Measurements from ENCODE around the gene DAND5.
"Not testable (repeated sequence)": the region's sequence is repeated elsewhere in the genome, so short reads cannot be mapped to it uniquely, and the experiment has no call there.

DAND5 gene

GRCh38 chr19:12946092-12946721, 23.2 kb upstream of the DAND5 start:
- peak; percentile 23 to 62 for DNase-seq

DNA sequence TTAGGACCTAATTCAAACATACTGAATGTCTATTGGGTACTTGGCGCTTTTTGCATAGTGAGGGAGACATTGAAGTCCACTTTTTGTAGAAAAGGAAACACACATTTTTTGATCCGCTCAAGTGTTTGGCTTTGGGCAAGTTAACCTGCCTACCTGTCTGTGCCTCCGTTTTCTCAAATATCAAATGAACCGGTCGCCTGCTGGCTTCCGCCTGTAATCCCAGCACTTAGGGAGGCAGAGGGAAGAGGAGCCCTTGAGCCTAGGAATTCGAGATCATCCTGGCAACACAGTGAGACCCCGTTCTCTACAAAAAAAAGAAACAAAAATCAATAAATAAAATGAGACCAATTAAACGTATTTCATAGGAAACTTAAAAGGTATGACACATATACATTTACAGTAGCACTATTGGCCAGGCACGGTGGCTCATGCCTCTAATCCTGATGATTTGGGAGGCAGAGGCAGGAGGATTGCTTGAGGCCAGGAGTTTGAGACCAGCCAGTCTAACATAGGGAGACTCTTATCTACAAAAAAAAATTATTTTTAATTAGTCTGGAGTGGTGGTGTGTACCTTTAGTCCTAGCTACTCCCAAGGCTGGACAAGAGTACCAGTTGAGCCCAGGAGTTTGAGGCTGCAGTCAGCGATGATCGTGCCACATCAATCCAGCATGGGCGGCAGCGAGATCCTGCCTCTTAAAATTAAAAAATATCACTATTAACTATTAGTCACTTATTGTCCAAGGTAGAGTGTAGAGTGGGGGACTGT, 22.5 kb upstream of the DAND5 start:
- DNase-seq, result no peak

DNA sequence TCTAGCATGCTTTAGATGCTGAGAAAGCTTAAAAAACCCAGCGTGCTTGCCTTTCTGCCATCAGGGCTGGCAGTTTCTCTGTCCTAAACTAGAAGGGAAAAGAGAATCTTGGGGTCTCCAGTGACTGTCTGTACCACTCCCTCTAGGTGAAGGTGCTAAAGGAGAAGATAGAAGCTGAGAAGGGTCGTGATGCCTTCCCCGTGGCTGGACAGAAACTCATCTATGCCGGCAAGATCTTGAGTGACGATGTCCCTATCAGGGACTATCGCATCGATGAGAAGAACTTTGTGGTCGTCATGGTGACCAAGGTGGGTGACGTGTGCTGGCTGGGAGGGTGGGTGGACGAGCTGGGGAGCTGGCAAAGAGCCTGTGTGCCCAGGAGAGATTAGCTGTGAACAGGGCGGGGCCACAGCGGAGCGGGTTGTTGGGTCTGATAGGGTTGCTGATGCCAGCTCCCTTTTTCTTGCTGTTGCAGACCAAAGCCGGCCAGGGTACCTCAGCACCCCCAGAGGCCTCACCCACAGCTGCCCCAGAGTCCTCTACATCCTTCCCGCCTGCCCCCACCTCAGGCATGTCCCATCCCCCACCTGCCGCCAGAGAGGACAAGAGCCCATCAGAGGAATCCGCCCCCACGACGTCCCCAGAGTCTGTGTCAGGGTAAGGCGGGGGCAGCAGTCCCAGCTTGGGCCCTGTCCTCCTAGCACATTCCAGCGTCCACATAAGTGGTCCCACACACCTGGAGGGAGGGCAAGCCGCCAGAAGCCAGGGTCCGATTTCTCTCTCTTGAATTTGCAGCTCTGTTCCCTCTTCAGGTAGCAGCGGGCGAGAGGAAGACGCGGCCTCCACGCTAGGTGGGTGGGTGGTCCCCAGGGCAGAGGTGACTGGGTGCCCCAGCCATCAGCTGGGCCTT, 21.4 kb upstream of the DAND5 start:
- DNase-seq, result no peak

- DNase-seq, result no peak
Measured at GRCh38 chr19:12948612-12949362, 20.6 kb upstream of the DAND5 start.

DNA sequence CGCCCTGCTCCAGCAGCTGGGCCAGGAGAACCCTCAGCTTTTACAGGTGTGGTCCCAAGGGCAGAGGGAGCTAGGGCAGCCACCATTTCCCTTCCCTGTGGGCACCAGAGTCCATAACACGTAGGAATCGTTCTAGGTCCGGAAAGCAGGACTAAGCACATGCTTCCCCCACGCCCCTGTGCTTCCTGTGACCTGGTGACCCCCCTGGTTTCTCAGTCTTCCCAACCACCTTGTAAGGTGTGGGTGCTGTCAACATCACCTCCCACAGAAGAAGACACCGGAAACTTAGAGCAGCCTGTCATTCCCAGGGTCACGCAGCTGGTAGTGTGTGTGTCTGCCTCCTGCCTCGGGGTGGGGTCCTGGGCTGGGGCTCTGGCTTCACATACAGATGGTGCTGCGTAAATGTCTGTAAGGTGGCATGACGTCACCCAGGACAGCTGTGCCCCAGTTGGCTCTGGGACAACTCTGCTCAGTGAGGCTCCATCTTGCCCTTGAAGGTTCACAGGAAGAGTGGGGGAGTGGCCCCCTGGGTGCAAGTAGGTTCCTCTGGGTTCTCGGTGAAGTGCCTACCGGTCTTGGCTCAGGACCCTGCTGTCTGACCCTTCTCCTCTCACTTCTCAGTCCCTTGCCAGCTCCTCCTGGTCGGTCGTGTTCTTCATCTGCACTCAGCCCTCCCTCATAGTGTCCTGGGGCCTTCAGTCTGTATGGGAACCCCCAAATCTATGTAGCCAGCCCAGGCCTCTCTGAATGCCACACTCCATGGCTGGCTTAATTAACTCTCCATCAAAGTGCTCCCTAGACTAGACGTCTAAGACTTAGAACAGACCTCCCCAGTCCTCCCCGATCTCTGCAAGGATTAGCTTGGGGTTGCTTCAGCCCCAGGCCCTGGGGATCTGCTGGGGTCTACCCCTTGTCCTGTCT, 19.8 kb upstream of the DAND5 start:
- DNase-seq, result no peak

DNA sequence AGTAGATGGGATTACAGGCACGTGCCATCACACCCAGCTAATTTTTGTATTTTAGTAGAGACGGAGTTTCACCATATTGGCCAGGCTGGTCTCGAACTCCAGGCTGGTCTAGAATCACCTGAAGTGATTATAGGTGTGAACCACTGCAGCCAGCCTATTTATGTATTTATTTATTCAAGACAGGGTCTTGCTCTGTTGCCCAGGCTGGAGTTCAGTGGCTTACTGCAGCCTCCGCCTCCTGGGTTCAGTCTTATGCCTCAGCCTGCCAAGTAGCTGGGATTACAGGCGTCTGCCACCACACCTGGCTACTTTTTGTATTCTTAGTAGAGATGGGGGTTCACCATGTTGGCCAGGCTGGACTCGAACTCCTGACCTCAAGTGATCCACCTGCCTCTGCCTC, 17.3 kb upstream of the DAND5 start:
- not testable (repeated sequence) for DNase-seq

DNA sequence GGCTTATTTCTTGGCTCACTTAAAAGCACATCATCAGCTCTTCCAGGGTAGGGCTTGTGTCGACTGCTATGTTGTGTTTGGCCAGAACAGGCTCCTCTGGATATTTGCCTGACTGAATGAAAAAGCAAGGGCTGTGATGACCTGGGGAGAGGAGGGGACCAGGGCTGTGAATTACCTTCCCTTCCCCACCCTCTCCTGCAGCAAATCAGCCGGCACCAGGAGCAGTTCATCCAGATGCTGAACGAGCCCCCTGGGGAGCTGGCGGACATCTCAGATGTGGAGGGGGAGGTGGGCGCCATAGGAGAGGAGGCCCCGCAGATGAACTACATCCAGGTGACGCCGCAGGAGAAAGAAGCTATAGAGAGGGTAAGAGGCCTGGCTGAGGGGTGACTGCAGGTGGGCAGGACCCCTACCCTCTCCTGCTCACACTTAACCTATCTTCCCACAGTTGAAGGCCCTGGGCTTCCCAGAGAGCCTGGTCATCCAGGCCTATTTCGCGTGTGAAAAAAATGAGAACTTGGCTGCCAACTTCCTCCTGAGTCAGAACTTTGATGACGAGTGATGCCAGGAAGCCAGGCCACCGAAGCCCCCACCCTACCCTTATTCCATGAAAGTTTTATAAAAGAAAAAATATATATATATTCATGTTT, 16.8 kb upstream of the DAND5 start:
- DNase-seq, result peak in 1 of 2 donors; percentile 48

DNA sequence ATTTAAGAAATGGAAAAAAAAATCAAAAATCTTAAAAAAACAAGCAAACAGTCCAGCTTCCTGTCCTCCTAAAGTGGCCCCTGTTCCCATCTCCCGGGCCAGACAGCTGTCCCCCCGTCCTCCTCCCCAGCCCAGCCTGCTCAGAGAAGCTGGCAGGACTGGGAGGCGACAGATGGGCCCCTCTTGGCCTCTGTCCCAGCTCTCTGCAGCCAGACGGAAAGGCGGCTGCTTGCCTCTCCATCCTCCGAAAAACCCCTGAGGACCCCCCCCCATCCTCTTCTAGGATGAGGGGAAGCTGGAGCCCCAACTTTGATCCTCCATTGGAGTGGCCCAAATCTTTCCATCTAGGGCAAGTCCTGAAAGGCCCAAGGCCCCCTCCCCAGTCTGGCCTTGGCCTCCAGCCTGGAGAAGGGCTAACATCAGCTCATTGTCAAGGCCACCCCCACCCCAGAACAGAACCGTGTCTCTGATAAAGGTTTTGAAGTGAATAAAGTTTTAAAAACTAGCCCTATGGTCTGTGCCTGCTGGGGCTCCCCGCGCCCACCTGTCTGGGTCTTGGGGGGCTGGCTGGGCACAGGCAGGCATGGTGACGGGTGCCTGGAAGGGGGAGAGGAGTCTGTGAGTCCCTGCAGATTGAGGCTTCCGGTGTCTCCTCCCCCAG, 16.1 kb upstream of the DAND5 start:
- no peak for DNase-seq

DNA sequence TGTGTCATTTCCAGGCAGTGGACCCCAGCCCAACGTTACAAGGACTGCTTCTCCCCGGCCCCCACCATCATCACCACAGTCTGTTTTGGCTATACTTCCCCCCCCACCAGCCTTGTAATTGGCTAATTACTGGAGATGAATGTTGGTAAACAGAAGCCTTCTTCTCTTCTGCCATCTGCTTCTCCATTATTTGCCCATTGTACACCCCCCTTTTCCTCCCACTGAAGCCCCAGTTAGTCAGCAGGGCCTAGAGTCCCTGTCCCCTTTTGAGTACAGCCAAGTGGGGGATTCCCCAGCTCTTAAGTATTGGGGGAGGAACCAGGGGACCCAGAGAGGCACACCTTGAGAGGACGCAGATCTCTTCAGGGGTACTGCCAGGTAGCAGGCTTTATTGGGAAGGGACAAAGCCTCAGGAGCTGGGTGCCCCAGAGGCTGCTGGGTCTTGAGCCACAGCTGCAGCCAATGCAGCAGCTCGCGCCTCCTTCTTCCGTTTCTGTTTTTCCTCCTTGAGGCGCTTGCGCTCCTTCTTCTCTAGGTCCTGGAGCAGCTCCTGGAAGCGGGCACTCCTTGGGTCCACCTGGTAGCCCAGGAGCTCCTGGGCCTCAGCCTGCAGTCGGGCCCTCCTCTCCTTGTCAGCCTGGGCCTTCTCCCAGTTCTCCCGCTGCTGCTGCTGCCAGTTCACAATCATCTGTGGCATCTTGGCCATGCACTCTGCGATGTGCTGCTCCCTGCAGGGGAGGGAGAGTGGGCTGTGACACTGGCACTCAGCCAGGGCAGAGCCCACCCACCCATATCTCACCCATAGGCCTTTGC, 15.4 kb upstream of the DAND5 start:
- DNase-seq, result no peak

- DNase-seq, result no peak
Measured at GRCh38 chr19:12954612-12954962, 14.8 kb upstream of the DAND5 start.

GRCh38 chr19:12955575-12955974, 13.8 kb upstream of the DAND5 start:
- not testable (repeated sequence) for DNase-seq

DNA sequence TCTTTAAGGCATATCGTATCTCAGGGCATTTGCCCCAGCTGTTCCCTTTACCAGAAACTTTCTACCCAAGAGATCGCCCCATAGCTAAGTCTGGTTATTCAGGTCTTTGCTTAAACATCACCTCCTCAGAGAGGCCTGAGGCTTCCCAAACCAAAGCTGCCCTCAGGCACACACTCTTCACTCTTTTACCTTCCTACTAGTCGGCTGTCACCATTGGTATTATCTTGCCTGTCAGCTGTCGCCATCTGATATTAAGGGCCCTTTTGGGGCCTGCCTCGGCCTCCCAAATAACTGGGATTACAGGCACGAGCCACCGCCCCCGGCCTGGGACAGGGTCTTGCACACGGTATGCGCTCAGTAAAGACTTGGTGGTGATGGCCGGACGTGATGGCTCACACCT, 13.4 kb upstream of the DAND5 start:
- DNase-seq, result no peak

DNA sequence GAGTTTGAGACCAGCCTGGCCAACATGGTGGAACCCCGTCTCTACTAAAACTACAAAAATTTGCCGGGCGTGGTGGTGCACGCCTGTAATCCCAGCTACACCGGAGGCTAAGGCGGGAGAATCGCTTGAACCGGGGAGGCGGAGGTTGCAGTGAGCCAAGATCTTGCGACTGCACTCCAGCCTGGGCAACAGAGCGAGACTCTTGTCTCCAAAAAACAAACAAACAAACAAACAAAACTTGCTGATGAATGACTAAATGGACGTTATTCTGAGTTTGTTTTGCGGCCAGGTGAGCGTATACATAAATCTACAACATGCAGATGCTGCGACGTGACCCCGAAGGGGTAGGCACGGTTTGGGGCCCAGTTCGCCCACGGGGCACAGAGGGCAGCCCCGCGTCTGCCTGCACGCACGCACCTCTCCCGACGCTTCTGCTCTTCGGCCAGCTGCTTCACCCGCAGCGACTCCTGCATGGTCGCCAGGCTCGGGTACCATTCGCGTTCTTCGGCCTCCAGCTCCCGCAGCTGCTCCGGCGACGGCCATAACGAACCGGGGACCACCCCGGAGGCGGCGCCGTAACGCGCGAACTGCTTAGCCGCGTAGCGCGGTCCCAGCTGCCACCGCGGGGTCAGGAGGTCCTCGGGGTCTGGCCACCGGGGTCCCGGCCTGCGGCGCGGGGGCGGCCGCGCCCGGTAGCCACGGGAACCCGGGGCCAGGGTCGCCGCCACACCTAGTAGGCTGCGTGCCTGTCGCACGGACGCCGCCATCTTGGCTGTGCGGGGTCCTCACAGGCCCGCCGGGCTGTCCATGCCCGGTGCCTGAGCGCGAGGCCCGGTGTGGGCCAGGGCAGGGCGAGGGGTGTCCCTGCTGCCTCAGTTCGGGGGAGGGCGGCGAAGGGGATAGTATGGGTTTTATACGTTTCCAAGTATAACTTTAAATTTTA, 12.7 kb upstream of the DAND5 start, which contains the start of gene GADD45GIP1:
Gene GADD45GIP1, minus strand, starts transcription at position 778 of the 943 bp plus-strand sequence. Its CDS starts 11 bp downstream, at position 767.
- DNase-seq, result peak; percentile 77 to 86

GRCh38 chr19:12957389-12957952, 11.9 kb upstream of the DAND5 start:
- not testable (repeated sequence) for DNase-seq

DNA sequence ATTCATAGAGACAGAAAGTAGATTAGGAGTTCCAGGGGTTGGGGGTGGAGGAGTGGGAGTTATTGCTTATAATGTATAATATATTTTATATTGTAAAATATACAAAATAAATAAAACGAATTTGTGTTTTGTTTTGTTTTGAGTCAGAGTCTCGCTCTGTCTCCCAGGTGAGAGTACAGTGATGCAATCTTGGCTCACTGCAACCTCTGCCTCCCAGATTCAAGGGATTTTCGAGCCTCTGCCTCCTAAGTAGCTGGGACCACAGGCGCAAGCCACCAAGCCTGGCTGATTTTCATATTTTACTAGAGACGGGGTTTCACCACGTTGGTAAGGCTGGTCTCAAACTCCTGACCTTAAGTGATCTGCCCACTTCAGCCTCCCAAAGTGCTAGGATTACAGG, 9.9 kb upstream of the DAND5 start:
- no peak for DNase-seq

- DNase-seq, result peak; percentile 78 to 84
Measured at GRCh38 chr19:12965017-12965811, 4.2 kb upstream of the DAND5 start.

- no peak for DNase-seq
Measured at GRCh38 chr19:12965812-12966135, 3.6 kb upstream of the DAND5 start.

Data from CD4-positive, alpha-beta T cell treated with Interferon alpha-2 for 1 hour (primary cell).